ENCODE results near the gene GATAD2B.

Gene GATAD2B

GRCh38 chr1:153799566-153800465 is 123.0 kb downstream of the GATAD2B start:
- Histone ChIP-seq H3K36me3 (ENCODE audit: insufficient read depth, insufficient read length, low read length) (peaks cover 18% of the 10 kb centered on the region), H3K9ac (ENCODE audit: insufficient read length, low read depth) (no peak overlapping the region), H3K4me1 (ENCODE audit: insufficient read depth, insufficient read length) (peaks cover 12% of the 10 kb centered on the region), H3K27me3 (ENCODE audit: insufficient read depth, insufficient read length) (no peaks in the 10 kb centered on the region), H3K4me3 (ENCODE audit: insufficient read length, low read depth) (no peak overlapping the region), H3K9me3 (ENCODE audit: insufficient read depth, low read length) (no peaks in the 10 kb centered on the region)
- no peak for DNase-seq (ENCODE audit: low read depth, low spot score)
- no peak for TF ChIP-seq YY1 (IDR thresholded peaks at IDR 0.05; ENCODE audit: insufficient read depth, insufficient read length)
- TF ChIP-seq ZNF274 (IDR thresholded peaks at IDR 0.05; ENCODE audit: low read depth, low read length): no peak
- TF ChIP-seq SUZ12 (IDR thresholded peaks at IDR 0.05; ENCODE audit: extremely low read depth, insufficient read depth, insufficient read length): no peak

DNA sequence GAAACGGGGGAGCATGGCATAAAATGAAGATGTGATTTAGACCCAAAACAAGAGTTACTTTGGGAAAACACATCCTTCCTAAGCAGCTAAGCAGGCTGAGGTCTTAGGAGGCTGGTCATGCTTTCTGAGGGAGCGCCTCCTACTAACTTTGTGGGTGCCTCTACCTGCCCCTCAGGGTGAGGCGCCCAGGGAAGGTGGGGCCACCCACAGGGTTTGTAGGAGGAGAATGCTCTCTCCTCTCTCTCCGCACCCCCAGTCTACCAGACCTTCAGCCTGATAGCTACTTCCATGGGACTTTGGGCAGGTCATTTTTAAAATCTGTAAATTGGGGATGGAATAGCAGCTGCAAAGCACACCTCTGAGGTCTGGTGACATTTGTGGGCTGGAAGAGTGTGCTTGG is 123.8 kb downstream of the GATAD2B start:
- Histone ChIP-seq H3K9me3 (ENCODE audit: insufficient read depth, low read length) (no peaks in the 10 kb centered on the region), H3K36me3 (ENCODE audit: insufficient read depth, insufficient read length, low read length) (peaks cover 15% of the 10 kb centered on the region), H3K4me3 (ENCODE audit: insufficient read length, low read depth) (no peak overlapping the region), H3K27me3 (ENCODE audit: insufficient read depth, insufficient read length) (no peaks in the 10 kb centered on the region), H3K9ac (ENCODE audit: insufficient read length, low read depth) (no peak overlapping the region), H3K4me1 (ENCODE audit: insufficient read depth, insufficient read length) (peaks cover 20% of the 10 kb centered on the region)
- TF ChIP-seq SUZ12 (IDR thresholded peaks at IDR 0.05; ENCODE audit: extremely low read depth, insufficient read depth, insufficient read length) (no peak), YY1 (IDR thresholded peaks at IDR 0.05; ENCODE audit: insufficient read depth, insufficient read length) (no peak), ZNF274 (IDR thresholded peaks at IDR 0.05; ENCODE audit: low read depth, low read length) (no peak)
- DNase-seq (ENCODE audit: low read depth, low spot score): no peak

DNA sequence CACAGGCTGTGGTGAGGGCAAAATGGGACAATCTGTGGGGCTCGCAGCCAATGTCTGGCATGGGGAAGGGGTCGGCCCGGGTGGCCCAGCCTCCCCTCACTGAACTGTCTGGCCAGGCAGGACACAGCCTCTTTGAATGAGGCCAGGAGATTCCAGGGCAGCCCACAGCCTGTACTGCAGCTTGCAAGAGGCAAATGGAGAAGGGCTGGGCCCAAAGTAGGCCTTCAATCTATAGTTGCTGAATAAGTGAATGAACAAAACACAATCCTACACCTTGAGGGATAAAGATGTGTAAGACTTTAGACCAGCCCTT is 124.3 kb downstream of the GATAD2B start:
- H3K9ac ChIP-seq (ENCODE audit: insufficient read length, low read depth): no peak overlapping the region
- no peak for TF ChIP-seq SUZ12 (IDR thresholded peaks at IDR 0.05; ENCODE audit: extremely low read depth, insufficient read depth, insufficient read length)
- peaks cover 23% of the 10 kb centered on the region for H3K4me1 ChIP-seq (ENCODE audit: insufficient read depth, insufficient read length)
- no peak for DNase-seq (ENCODE audit: low read depth, low spot score)
- H3K27me3 ChIP-seq (ENCODE audit: insufficient read depth, insufficient read length): no peaks in the 10 kb centered on the region
- H3K9me3 ChIP-seq (ENCODE audit: insufficient read depth, low read length): no peaks in the 10 kb centered on the region
- H3K36me3 ChIP-seq (ENCODE audit: insufficient read depth, insufficient read length, low read length): peaks cover 13% of the 10 kb centered on the region
- no peak overlapping the region for H3K4me3 ChIP-seq (ENCODE audit: insufficient read length, low read depth)

DNA sequence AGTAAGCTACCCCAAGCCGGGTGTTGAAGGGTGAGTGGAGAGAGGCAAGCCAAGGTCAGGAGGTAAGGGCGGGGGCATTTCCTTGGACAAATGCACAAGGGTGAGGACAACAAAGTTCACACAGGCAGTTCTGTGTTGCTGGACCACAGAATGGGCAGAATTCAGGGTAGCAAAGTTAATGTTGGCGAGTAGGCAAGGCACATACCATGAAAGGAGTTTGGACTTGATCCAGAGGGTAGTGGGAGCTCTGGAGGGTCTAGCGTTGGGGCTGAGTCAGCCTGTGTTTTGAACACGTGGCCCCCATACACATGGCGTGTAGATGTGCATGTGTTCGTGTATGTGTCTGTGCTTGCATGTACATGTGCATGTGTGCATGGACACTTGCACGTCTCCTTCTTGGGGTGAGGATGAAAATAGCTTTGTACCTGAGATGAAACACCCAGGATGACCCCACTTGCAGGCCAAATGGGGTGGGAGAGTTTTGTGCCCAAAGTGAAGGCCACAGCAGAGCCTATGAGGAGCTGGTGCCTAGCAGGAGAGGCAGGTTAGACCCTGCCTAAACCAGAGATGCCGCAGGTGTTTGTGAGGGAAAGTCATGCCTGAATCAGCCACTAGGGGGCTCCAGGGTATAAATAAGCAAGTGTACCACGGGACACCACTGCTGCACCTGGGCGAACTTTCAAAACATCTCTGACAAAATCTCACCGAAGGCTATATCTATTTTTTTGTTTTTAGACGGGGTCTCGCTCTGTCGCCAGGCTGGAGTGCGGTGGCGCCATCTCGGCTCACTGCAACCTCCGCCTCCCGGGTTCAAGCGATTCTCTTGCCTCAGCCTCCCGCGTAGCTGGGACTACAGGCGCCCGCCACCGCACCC is 125.7 kb downstream of the GATAD2B start:
- TF ChIP-seq YY1 (IDR thresholded peaks at IDR 0.05; ENCODE audit: insufficient read depth, insufficient read length): no peak
- TF ChIP-seq SUZ12 (IDR thresholded peaks at IDR 0.05; ENCODE audit: extremely low read depth, insufficient read depth, insufficient read length): no peak
- TF ChIP-seq ZNF274 (IDR thresholded peaks at IDR 0.05; ENCODE audit: low read depth, low read length): no peak
- Histone ChIP-seq H3K9ac (ENCODE audit: insufficient read length, low read depth) (no peak overlapping the region), H3K36me3 (ENCODE audit: insufficient read depth, insufficient read length, low read length) (peaks cover 6% of the 10 kb centered on the region), H3K27me3 (ENCODE audit: insufficient read depth, insufficient read length) (no peaks in the 10 kb centered on the region), H3K9me3 (ENCODE audit: insufficient read depth, low read length) (no peaks in the 10 kb centered on the region), H3K4me1 (ENCODE audit: insufficient read depth, insufficient read length) (peaks cover 30% of the 10 kb centered on the region), H3K4me3 (ENCODE audit: insufficient read length, low read depth) (no peak overlapping the region)
- peak; percentile 81 for DNase-seq (ENCODE audit: low read depth, low spot score)

- no peaks in the 10 kb centered on the region for H3K9me3 ChIP-seq (ENCODE audit: insufficient read depth, low read length)
- no peaks in the 10 kb centered on the region for H3K27me3 ChIP-seq (ENCODE audit: insufficient read depth, insufficient read length)
- H3K9ac ChIP-seq (ENCODE audit: insufficient read length, low read depth): no peak overlapping the region
- H3K4me1 ChIP-seq (ENCODE audit: insufficient read depth, insufficient read length): peaks cover 30% of the 10 kb centered on the region
- peaks cover 6% of the 10 kb centered on the region for H3K36me3 ChIP-seq (ENCODE audit: insufficient read depth, insufficient read length, low read length)
- H3K4me3 ChIP-seq (ENCODE audit: insufficient read length, low read depth): no peak overlapping the region
- TF ChIP-seq ZNF274 (IDR thresholded peaks at IDR 0.05; ENCODE audit: low read depth, low read length) (no peak), SUZ12 (IDR thresholded peaks at IDR 0.05; ENCODE audit: extremely low read depth, insufficient read depth, insufficient read length) (no peak), YY1 (IDR thresholded peaks at IDR 0.05; ENCODE audit: insufficient read depth, insufficient read length) (no peak)
- no peak for DNase-seq (ENCODE audit: low read depth, low spot score)
These were observed 126.6 kb downstream of the GATAD2B start for GRCh38 chr1:153795934-153796785.

DNA sequence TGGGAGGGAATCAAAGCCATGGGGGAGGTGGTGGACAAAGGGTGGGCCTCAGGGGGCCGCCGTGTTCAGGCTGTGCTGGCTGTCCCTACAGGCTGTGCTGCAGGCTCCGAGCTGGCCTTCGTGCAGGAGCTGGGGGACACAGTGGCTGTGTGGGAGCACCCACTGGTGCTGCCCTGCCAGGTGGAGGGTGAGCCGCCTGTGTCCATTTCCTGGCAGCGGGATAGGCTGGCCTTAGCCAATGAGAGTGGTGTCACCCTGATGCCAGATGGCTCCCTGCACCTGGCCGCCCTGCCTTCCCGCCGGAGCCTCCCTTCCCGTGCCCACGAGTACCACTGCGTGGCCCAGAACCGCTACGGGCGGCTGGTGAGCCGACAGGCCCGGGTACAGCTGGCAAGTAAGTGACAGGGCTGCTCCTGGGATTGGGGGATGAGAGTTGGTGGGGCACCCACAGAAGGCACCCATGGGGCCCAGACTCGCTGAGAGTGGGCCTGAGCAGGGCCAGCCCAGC is 127.4 kb downstream of the GATAD2B start:
- H3K4me3 ChIP-seq (ENCODE audit: insufficient read length, low read depth): no peak overlapping the region
- TF ChIP-seq ZNF274 (IDR thresholded peaks at IDR 0.05; ENCODE audit: low read depth, low read length) (no peak), YY1 (IDR thresholded peaks at IDR 0.05; ENCODE audit: insufficient read depth, insufficient read length) (no peak), SUZ12 (IDR thresholded peaks at IDR 0.05; ENCODE audit: extremely low read depth, insufficient read depth, insufficient read length) (no peak)

More for the DNA sequence above, 127.4 kb downstream of the GATAD2B start:
- Histone ChIP-seq H3K27me3 (ENCODE audit: insufficient read depth, insufficient read length) (no peaks in the 10 kb centered on the region), H3K9ac (ENCODE audit: insufficient read length, low read depth) (peak overlapping the region; percentile 34), H3K36me3 (ENCODE audit: insufficient read depth, insufficient read length, low read length) (peaks cover 6% of the 10 kb centered on the region), H3K9me3 (ENCODE audit: insufficient read depth, low read length) (no peaks in the 10 kb centered on the region), H3K4me1 (ENCODE audit: insufficient read depth, insufficient read length) (peaks cover 30% of the 10 kb centered on the region)
- DNase-seq (ENCODE audit: low read depth, low spot score): no peak

Data from NT2/D1 (cell line).